Activated T-cell treated with anti-CD3 and anti-CD28 coated beads for 24 hours (primary cell): Measurements from ENCODE around the gene ZDHHC11.
"Not testable (repeated sequence)": the region's sequence is repeated elsewhere in the genome, so short reads cannot be mapped to it uniquely, and the experiment has no call there.

Experiments used
- DNase-seq: peaks from one replicate; pipeline ENCODE4 v3.0.0-alpha.2; 2020; ENCODE audit warnings: low read depth

ZDHHC11 gene

DNA sequence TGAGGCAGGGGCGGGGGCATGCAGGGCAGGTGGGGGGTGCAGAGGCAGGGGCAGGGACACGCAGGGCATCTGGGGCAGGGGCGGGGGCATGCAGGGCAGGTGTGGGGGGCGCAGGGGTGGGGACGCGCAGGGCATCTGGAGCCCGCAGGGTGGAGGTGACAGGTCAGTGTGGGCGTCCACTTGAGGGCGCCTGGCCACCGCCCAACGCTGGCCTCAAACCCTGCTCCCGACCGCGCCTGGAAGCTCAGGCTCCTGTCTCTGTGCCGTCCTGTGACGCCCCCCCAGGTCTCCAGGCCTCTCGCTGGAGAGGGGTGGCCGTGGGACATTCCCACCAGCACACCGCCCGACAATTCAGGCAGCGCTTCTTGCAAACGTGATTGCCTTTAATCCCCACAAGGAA is 6.9 kb downstream of the ZDHHC11 start:
- DNase-seq = not testable (repeated sequence)

- not testable (repeated sequence) for DNase-seq
Observed at GRCh38 chr5:843371-843770, 7.4 kb downstream of the ZDHHC11 start.

GRCh38 chr5:842402-843221 is 8.2 kb downstream of the ZDHHC11 start:
- DNase-seq = not testable (repeated sequence)

- not testable (repeated sequence) for DNase-seq
Observed at GRCh38 chr5:841531-842401, 9.0 kb downstream of the ZDHHC11 start.

DNA sequence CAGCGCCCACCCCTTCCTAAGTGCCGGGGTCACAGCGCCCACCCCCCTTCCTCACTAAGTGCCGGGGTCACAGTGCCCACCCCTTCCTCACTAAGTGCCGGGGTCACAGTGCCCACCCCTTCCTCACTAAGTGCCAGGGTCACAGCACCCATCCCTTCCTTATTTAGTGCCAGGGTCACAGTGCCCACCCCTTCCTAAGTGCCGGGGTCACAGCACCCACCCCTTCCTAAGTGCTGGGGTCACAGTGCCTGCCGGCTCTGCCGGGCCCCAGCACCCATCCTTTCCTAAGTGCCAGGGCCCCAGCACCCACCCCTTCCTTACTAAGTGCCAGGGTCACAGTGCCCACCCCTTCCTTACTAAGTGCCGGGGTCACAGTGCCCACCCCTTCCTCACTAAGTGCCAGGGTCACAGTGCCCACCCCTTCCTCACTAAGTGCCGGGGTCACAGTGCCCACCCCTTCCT is 9.8 kb downstream of the ZDHHC11 start:
- DNase-seq = not testable (repeated sequence)

- DNase-seq = not testable (repeated sequence)
Observed at GRCh38 chr5:840118-840973, 10.4 kb downstream of the ZDHHC11 start.

DNA sequence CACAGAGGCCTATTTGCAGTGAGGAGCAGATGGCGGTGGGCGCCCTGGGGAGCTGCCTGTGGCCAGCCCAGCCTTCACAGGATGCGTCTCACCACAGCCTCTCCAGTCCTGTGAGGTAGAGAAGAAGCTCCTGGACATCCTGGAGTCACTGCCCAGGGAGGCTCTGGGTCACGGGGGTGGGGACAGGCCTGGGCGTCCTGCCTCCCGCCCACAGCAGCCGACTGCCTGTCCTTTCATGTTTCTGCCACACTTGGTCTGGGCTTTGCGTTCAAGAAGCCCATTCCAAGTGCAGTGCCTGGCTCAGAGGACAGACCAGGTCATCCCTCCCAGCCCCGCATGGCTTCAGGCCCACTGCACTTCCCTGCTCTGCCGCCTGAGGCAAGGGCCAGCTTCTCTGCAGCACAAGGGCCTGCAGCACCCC is 12.3 kb downstream of the ZDHHC11 start:
- not testable (repeated sequence) for DNase-seq

DNA sequence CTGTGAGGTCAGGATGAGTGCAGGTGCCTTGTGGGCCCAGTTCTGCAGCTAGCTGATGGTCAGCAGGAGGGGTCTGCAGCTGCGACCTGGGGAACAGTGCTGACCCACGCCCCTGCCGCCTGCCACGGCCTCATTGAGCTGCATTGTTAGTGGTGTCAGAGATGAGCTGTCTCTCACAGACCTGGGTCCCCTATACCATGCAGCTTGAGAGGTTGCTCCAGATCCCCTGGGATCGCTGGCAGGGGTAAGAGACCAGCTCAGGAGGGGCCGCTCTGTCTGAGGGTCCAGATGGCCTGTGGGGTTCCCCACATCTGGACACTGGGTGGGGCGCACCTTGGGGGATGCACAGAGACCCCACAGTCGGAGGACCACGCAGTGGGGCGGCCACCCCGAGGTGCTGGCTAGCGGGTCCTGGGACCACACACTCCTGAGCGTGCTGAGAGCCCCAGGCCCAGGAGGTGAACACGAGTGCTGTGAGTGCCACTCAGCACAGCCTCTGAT is 13.1 kb downstream of the ZDHHC11 start:
- not testable (repeated sequence) for DNase-seq

DNA sequence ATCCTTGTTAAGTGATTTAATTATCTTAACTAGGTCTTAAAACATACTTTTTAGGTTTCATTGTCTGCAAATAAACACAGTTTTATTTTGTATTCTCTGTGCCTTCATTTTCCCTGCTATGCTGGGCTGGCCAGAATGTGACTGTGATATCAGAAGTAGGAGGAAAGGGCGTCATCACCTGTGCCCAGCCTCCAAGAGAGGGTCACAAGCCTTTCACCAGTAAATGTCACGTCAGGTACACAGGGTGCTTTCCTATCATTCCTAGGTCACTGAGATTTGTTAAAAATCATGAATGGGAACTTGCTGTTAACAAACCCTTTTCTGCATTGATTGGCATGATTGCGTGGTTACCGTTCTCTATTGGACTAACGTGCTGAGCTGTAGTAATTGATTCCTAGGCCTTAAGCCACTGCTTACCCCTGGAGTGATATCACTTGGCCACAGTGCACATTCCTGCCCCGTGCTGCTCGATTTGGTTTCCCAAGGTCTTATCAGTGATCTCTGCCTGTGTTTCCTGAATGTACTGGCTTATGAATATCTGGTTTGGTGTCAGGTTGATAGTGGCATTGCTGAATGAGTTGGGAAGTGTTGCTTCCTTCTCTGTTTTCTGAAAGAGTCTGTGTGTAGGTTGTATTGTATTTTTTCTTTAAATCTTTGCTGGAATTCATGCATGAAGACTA is 14.7 kb downstream of the ZDHHC11 start:
- not testable (repeated sequence) for DNase-seq

GRCh38 chr5:834013-834412 is 16.8 kb downstream of the ZDHHC11 start:
- not testable (repeated sequence) for DNase-seq

- not testable (repeated sequence) for DNase-seq
Observed at GRCh38 chr5:828194-828593, 22.6 kb downstream of the ZDHHC11 start.

GRCh38 chr5:825544-825943 is 25.2 kb downstream of the ZDHHC11 start:
- not testable (repeated sequence) for DNase-seq

- DNase-seq = no peak
Observed at GRCh38 chr5:821504-821903, 29.3 kb downstream of the ZDHHC11 start.

DNA sequence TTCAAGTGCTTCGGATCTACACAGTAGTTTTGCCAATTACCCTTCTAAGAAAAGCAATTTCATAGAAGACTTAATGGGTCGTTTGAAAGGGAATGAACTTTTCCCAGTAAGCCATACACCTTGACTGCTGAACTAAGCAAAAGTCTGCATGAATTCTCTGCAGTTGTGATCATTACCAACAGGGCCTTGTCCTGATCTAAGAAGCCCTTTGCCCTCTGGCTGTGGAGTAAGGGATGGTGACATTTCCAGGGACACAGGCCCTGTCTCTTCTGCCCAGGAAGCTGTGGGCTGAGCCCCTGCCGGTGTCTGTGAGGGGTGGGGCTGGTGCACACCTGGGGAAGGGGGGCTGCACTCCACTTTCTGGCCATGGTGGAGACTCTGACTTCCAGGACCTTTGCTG is 30.5 kb downstream of the ZDHHC11 start:
- DNase-seq = no peak

GRCh38 chr5:819078-819477 is 31.7 kb downstream of the ZDHHC11 start:
- no peak for DNase-seq

- no peak for DNase-seq
Observed at GRCh38 chr5:816176-816575, 34.6 kb downstream of the ZDHHC11 start.

DNA sequence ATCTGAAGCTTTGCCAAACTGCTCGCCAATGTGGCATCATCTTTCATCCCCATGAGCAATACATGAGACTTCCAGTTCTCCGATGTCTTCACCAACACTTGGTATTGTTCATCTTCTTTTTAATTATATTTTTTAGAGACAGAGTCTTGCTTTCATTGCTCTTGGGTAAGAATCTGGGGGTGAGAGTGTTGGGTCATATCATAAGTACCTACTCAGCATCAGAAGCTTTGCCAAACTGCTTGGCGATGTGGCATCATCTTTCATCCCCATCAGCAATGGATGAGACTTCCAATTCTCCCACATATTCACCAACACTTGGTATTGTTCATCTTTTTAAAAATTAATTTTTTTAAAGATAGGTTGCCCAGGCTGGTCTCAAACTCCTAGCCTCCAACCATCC is 35.3 kb downstream of the ZDHHC11 start:
- DNase-seq = no peak

DNA sequence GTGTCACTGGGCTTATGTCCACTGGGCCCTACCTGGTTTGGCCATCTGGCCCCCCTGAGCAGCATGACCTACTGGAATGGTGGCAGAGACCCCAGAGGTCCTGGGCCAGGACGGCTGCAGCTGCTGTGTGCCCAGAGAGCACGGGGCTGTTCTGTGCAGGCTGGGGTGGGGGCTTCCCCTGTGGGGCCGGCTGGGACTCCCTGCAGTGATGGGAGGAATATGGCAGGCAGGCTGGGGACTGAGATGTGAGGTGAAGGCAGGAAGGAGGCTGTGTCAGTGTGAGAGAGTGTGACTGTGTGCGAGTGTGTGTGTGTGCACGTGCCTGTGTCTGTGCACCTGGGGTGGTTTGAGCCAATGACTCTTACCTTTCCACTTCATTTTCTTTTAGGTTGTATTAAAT is 37.2 kb downstream of the ZDHHC11 start:
- DNase-seq = not testable (repeated sequence)

GRCh38 chr5:811384-811783 is 39.4 kb downstream of the ZDHHC11 start:
- not testable (repeated sequence) for DNase-seq

- not testable (repeated sequence) for DNase-seq
Observed at GRCh38 chr5:807719-808514, 42.9 kb downstream of the ZDHHC11 start.
